Vagina (tissue), 2 donors: ENCODE results near the gene C20orf96. TPM values are rescaled to one million over a fixed set of nuclear protein-coding genes. Genes with fewer than 3 reads are reported as not detected.
"Not testable (repeated sequence)": the region's sequence is repeated elsewhere in the genome, so short reads cannot be mapped to it uniquely, and the experiment has no call there.

Experiments used
- DNase-seq, 2 donors: peaks; one replicate each; pipeline ENCODE4 v3.0.0-alpha.2; 2017; ENCODE audit errors: extremely low spot score in 2 of 2
- H3K27ac ChIP-seq: fragments of 200-600 bp; sonication (generic); one replicate; pipeline ENCODE4 v1.5.1; 2019
- H3K27me3 ChIP-seq: fragments of 200-600 bp; sonication (generic); one replicate; pipeline ENCODE4 v1.5.1; 2019
- H3K36me3 ChIP-seq, 2 donors: fragments of 200-600 bp; sonication (generic); one replicate each; pipeline ENCODE4 v1.5.1; 2017 to 2019
- H3K4me1 ChIP-seq: fragments of 200-600 bp; sonication (generic); one replicate; pipeline ENCODE4 v1.5.1; 2019
- H3K4me3 ChIP-seq, 2 donors: fragments of 200-600 bp; sonication (generic); 1 replicate in 1 of 2; 2 replicates in 1 of 2; pipeline ENCODE4 v1.5.1; 2016 to 2019
- H3K9me3 ChIP-seq: fragments of 200-600 bp; sonication (generic); one replicate; pipeline ENCODE4 v1.5.1; 2019
- POLR2A ChIP-seq, 2 donors: fragments of 450-650 bp; IDR thresholded peaks; one replicate each; pipeline ENCODE4 v1.6.1; 2017; ENCODE audit warnings: antibody characterized with exemption in 2 of 2, mild to moderate bottlenecking in 2 of 2, moderate library complexity in 2 of 2
- POLR2AphosphoS5 ChIP-seq, 2 donors: sonication (generic); formaldehyde crosslinking; IDR thresholded peaks; one replicate each; pipeline ENCODE4 v1.9.0; 2017; ENCODE audit warnings: antibody characterized with exemption in 2 of 2, mild to moderate bottlenecking in 2 of 2, low read depth in 1 of 2; ENCODE audit not compliant: insufficient read depth in 1 of 2
- intact Hi-C: fragments of 100-400 bp; cut with DNase I; formaldehyde crosslinking; loops from one replicate; pipeline ENCODE4 v1.15.1; 2023
- total RNA-seq: library from RNA; depleted of rRNA; stranded (reverse); fragments of >200 nt; gene quantifications from one replicate; pipeline ENCODE4 v1.2.3, GENCODE V29; 2016
- TF ChIP-seq, protein P1 (sequence below), 3 experiments: fragments of 450-650 bp in 2 of 3; fragments of 200-600 bp in 1 of 3; sonication (generic) in 1 of 3; IDR thresholded peaks; one replicate each; pipeline ENCODE4 v1.5.1; 2017 to 2019; ENCODE audit warnings: antibody characterized with exemption in 3 of 3, mild to moderate bottlenecking in 2 of 3, moderate library complexity in 2 of 3

C20orf96 gene
- total RNA-seq, 1 donor from 2014 or later, result 2.7 TPM

DNA sequence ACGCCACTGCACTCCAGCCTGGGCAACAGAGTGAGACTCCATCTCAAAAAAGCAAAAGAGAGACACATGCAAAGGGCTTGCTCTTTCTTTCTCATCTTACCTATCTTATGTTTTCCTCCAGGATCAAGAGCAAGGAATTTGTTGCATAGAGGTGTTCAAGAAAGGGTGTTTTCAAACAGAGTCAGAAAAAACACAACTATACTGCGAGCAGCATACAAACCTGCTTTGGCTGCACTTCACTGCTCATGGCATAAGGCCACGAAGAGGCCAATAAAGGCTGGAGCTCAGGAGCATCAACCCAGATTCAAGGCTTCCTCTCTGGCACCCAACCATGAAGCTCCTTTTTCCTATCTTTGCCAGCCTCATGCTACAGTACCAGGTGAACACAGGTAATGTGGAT is 63.6 kb downstream of the C20orf96 start, which contains the start of gene DEFB129:
Gene DEFB129 (plus strand): TSS at position 301 of the 400 bp plus-strand sequence. CDS start 31 bp downstream, at position 332.
- intact Hi-C loops, result no loop called here
- no peaks in the 10 kb centered on the region for H3K4me1 ChIP-seq
- no peaks in the 10 kb centered on the region for H3K9me3 ChIP-seq
- no peak within 1 kb of the TSS for H3K27ac ChIP-seq
- no peak within 1 kb of the TSS for H3K4me3 ChIP-seq
- no peak for DNase-seq
- H3K36me3 ChIP-seq, result no peaks in the 10 kb centered on the region
- no peaks in the 10 kb centered on the region for H3K27me3 ChIP-seq
- TF ChIP-seq POLR2AphosphoS5 (IDR thresholded peaks at IDR 0.05; ENCODE audit: insufficient read depth in 1 of 2, low read depth in 1 of 2), result no peak
- TF ChIP-seq, protein P1, sequence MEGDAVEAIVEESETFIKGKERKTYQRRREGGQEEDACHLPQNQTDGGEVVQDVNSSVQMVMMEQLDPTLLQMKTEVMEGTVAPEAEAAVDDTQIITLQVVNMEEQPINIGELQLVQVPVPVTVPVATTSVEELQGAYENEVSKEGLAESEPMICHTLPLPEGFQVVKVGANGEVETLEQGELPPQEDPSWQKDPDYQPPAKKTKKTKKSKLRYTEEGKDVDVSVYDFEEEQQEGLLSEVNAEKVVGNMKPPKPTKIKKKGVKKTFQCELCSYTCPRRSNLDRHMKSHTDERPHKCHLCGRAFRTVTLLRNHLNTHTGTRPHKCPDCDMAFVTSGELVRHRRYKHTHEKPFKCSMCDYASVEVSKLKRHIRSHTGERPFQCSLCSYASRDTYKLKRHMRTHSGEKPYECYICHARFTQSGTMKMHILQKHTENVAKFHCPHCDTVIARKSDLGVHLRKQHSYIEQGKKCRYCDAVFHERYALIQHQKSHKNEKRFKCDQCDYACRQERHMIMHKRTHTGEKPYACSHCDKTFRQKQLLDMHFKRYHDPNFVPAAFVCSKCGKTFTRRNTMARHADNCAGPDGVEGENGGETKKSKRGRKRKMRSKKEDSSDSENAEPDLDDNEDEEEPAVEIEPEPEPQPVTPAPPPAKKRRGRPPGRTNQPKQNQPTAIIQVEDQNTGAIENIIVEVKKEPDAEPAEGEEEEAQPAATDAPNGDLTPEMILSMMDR (IDR thresholded peaks at IDR 0.05), result no peak
- TF ChIP-seq POLR2A (IDR thresholded peaks at IDR 0.05), result no peak

DNA sequence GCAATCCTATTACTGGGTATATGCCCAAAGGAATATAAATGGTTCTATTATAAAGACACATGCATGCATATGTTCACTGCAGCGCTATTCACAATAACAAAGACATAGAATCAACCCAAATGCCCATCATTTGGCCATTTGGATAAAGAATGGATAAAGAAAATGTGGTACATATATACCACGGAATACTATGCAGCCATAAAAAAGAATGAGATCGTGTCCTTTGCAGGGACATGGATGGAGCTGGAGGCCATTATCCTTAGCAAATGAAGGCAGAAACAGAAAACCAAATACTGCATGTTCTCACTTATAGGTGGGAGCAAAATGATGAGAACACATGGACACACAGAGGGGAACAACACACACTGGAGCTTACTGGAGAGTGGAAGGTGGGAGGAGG is 64.7 kb downstream of the C20orf96 start:
- H3K4me3 ChIP-seq, H3K27me3 ChIP-seq, H3K4me1 ChIP-seq, H3K9me3 ChIP-seq, H3K27ac ChIP-seq, DNase-seq, intact Hi-C loops, H3K36me3 ChIP-seq: not testable (repeated sequence)

DNA sequence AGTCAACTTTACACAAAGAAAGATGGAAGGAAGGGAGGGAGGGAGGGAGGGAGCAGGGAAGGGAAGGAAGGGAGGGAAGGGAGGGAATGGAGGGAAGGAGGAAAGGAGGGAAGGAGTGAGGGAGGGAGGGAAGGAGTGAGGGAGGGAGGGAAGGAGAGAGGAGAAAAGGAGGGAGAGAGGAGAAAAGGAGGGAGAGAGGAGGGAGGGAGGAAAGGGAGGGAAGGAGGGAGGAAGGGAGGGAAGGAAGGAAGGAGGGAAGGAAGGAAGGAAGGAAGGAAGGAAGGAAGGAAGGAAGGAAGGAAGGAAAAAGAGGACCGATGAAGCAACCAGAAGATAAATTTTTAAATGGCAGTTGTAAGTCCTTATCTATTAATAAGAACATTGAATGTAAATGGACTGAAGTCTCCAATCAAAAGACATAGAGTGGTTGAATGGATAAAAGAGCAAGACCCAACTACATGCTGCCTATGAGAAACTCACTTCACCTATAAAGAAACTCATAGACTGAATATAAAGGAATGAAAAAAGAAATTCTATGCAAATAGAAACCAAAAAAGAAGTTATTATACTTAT is 69.2 kb downstream of the C20orf96 start:
- no peak for TF ChIP-seq POLR2AphosphoS5 (IDR thresholded peaks at IDR 0.05; ENCODE audit: insufficient read depth in 1 of 2, low read depth in 1 of 2)
- TF ChIP-seq, protein P1 (IDR thresholded peaks at IDR 0.05), result no peak
- TF ChIP-seq POLR2A (IDR thresholded peaks at IDR 0.05), result no peak
- Histone ChIP-seq H3K4me1 (no peaks in the 10 kb centered on the region), H3K4me3 (no peak overlapping the region), H3K36me3 (no peaks in the 10 kb centered on the region), H3K27me3 (no peaks in the 10 kb centered on the region), H3K9me3 (no peaks in the 10 kb centered on the region), H3K27ac (no peak overlapping the region)
- intact Hi-C loops, result no loop called here
- DNase-seq, result no peak

Other genes with a start within 250 kb of the C20orf96 start
- gene DEFB125, start 203.1 kb downstream of the C20orf96 start, total RNA-seq, result not detected
- not detected for gene DEFB126, start 148.2 kb downstream of the C20orf96 start, total RNA-seq
- gene DEFB127, start 133.3 kb downstream of the C20orf96 start, total RNA-seq, result not detected
- gene DEFB128, start 101.0 kb downstream of the C20orf96 start, total RNA-seq, result not detected
- not detected for gene DEFB129, start 63.5 kb downstream of the C20orf96 start, total RNA-seq
- gene DEFB132, start 33.0 kb downstream of the C20orf96 start, total RNA-seq, result not detected
- gene ZCCHC3, start 6.8 kb upstream of the C20orf96 start, total RNA-seq, result 13.8 TPM
- 4.4 TPM for gene SOX12, start 34.8 kb upstream of the C20orf96 start, total RNA-seq
- 21.6 TPM for gene NRSN2, start 56.4 kb upstream of the C20orf96 start, total RNA-seq
- 15.7 TPM for gene TRIB3, start 90.0 kb upstream of the C20orf96 start, total RNA-seq
- 67.0 TPM for gene RBCK1, start 117.5 kb upstream of the C20orf96 start, total RNA-seq
- 30.9 TPM for gene TBC1D20, start 171.8 kb upstream of the C20orf96 start, total RNA-seq